HEK293 (cell line): ENCODE results near the gene TMX2.

Experiments
- BCL6B ChIP-seq: fragments of 450-650 bp; formaldehyde crosslinking; IDR thresholded peaks from 2 replicates; pipeline ENCODE4 v1.5.1; 2017; ENCODE audit warnings: missing biosample characterization, missing genetic modification characterization
- FEZF1 ChIP-seq: fragments of 450-650 bp; formaldehyde crosslinking; IDR thresholded peaks from 2 replicates; pipeline ENCODE4 v1.5.1; 2016; ENCODE audit warnings: missing biosample characterization, missing genetic modification characterization
- HOXC10 ChIP-seq: sonication (generic); formaldehyde crosslinking; IDR thresholded peaks from 2 replicates; pipeline ENCODE4 v1.8.1; 2023; ENCODE audit warnings: mild to moderate bottlenecking, missing genetic modification reagents
- SETDB1 ChIP-seq: IDR thresholded peaks from one replicate; pipeline ENCODE4 v1.6.1; 2017; ENCODE audit warnings: mild to moderate bottlenecking, low read length, moderate library complexity, mixed read lengths; ENCODE audit not compliant: insufficient read length
- SP3 ChIP-seq: fragments of 450-650 bp; formaldehyde crosslinking; IDR thresholded peaks from 2 replicates; pipeline ENCODE4 v1.5.1; 2016; ENCODE audit warnings: missing biosample characterization, missing genetic modification characterization
- TCF7L2 ChIP-seq: IDR thresholded peaks from 2 replicates; pipeline ENCODE4 v1.6.1; 2011; ENCODE audit warnings: low read depth, mild to moderate bottlenecking, inconsistent platforms, low read length, moderate library complexity, borderline replicate concordance
- YY1 ChIP-seq: fragments of 450-650 bp; formaldehyde crosslinking; IDR thresholded peaks from 2 replicates; pipeline ENCODE4 v1.5.1; 2018; ENCODE audit warnings: missing biosample characterization, missing genetic modification characterization
- ZBTB20 ChIP-seq: fragments of 450-650 bp; formaldehyde crosslinking; IDR thresholded peaks from 2 replicates; pipeline ENCODE4 v1.5.1; 2016; ENCODE audit warnings: missing biosample characterization, missing genetic modification characterization
- ZBTB44 ChIP-seq: fragments of 450-650 bp; IDR thresholded peaks from 2 replicates; pipeline ENCODE4 v1.5.1; 2018; ENCODE audit warnings: missing biosample characterization, mild to moderate bottlenecking, missing genetic modification characterization
- ZBTB48 ChIP-seq: fragments of 450-650 bp; formaldehyde crosslinking; IDR thresholded peaks from 2 replicates; pipeline ENCODE4 v1.5.1; 2016; ENCODE audit warnings: missing biosample characterization, missing genetic modification characterization
- ZBTB6 ChIP-seq: fragments of 450-650 bp; formaldehyde crosslinking; IDR thresholded peaks from 2 replicates; pipeline ENCODE4 v1.5.1; 2017; ENCODE audit warnings: missing biosample characterization, missing genetic modification characterization
- ZBTB7A ChIP-seq: fragments of 450-650 bp; formaldehyde crosslinking; IDR thresholded peaks from 2 replicates; pipeline ENCODE4 v1.5.1; 2016; ENCODE audit warnings: low read depth, missing biosample characterization, missing genetic modification characterization
- ZBTB8A ChIP-seq: fragments of 450-650 bp; formaldehyde crosslinking; IDR thresholded peaks from 2 replicates; pipeline ENCODE4 v1.5.1; 2016; ENCODE audit warnings: missing biosample characterization, missing genetic modification characterization
- ZFP69B ChIP-seq: fragments of 450-650 bp; formaldehyde crosslinking; IDR thresholded peaks from 2 replicates; pipeline ENCODE4 v1.5.1; 2016; ENCODE audit warnings: missing biosample characterization, missing genetic modification characterization
- ZNF133 ChIP-seq: fragments of 450-650 bp; formaldehyde crosslinking; IDR thresholded peaks from 2 replicates; pipeline ENCODE4 v1.5.1; 2016; ENCODE audit warnings: missing biosample characterization, missing genetic modification characterization
- ZNF155 ChIP-seq: fragments of 450-650 bp; formaldehyde crosslinking; IDR thresholded peaks from 2 replicates; pipeline ENCODE4 v1.5.1; 2016; ENCODE audit warnings: missing biosample characterization, missing genetic modification characterization
- ZNF157 ChIP-seq: fragments of 450-650 bp; formaldehyde crosslinking; IDR thresholded peaks from 2 replicates; pipeline ENCODE4 v1.5.1; 2016; ENCODE audit warnings: missing biosample characterization, missing genetic modification characterization
- ZNF175 ChIP-seq: fragments of 450-650 bp; formaldehyde crosslinking; IDR thresholded peaks from 2 replicates; pipeline ENCODE4 v1.5.1; 2016; ENCODE audit warnings: missing biosample characterization, missing genetic modification characterization
- ZNF221 ChIP-seq: fragments of 450-650 bp; formaldehyde crosslinking; IDR thresholded peaks from 2 replicates; pipeline ENCODE4 v1.5.1; 2017; ENCODE audit warnings: missing biosample characterization, missing genetic modification characterization, borderline replicate concordance
- ZNF239 ChIP-seq: fragments of 450-650 bp; formaldehyde crosslinking; IDR thresholded peaks from 2 replicates; pipeline ENCODE4 v1.5.1; 2016; ENCODE audit warnings: missing biosample characterization, missing genetic modification characterization
- ZNF341 ChIP-seq: fragments of 450-650 bp; formaldehyde crosslinking; IDR thresholded peaks from 2 replicates; pipeline ENCODE4; 2016; ENCODE audit warnings: low read depth, missing biosample characterization, missing genetic modification characterization
- ZNF394 ChIP-seq: fragments of 450-650 bp; formaldehyde crosslinking; IDR thresholded peaks from 2 replicates; pipeline ENCODE4 v1.5.1; 2016; ENCODE audit warnings: missing biosample characterization, missing genetic modification characterization, mild to moderate bottlenecking, moderate library complexity, borderline replicate concordance
- ZNF404 ChIP-seq: fragments of 450-650 bp; formaldehyde crosslinking; IDR thresholded peaks from 2 replicates; pipeline ENCODE4 v1.5.1; 2017; ENCODE audit warnings: missing biosample characterization, missing genetic modification characterization
- ZNF433 ChIP-seq: fragments of 450-650 bp; formaldehyde crosslinking; IDR thresholded peaks from 2 replicates; pipeline ENCODE4 v1.5.1; 2016; ENCODE audit warnings: missing biosample characterization, missing genetic modification characterization, low read depth
- ZNF513 ChIP-seq: fragments of 450-650 bp; IDR thresholded peaks from 2 replicates; pipeline ENCODE4 v1.5.1; 2018; ENCODE audit warnings: missing biosample characterization, missing genetic modification characterization
- ZNF521 ChIP-seq: fragments of 450-650 bp; formaldehyde crosslinking; IDR thresholded peaks from 2 replicates; pipeline ENCODE4 v1.5.1; 2017; ENCODE audit warnings: missing biosample characterization, mild to moderate bottlenecking, missing genetic modification characterization
- ZNF529 ChIP-seq: fragments of 450-650 bp; formaldehyde crosslinking; IDR thresholded peaks from 2 replicates; pipeline ENCODE4 v1.5.1; 2017; ENCODE audit warnings: missing genetic modification characterization, missing biosample characterization; ENCODE audit not compliant: insufficient replicate concordance
- ZNF561 ChIP-seq: fragments of 450-650 bp; IDR thresholded peaks from 2 replicates; pipeline ENCODE4 v1.5.1; 2018; ENCODE audit warnings: missing biosample characterization, missing genetic modification characterization, borderline replicate concordance
- ZNF670 ChIP-seq: fragments of 450-650 bp; formaldehyde crosslinking; IDR thresholded peaks from 2 replicates; pipeline ENCODE4 v1.5.1; 2016; ENCODE audit warnings: missing biosample characterization, missing genetic modification characterization, low read depth
- ZNF777 ChIP-seq: fragments of 450-650 bp; formaldehyde crosslinking; IDR thresholded peaks from 2 replicates; pipeline ENCODE4 v1.5.1; 2017; ENCODE audit warnings: missing biosample characterization, missing genetic modification characterization, borderline replicate concordance
- ZNF837 ChIP-seq: fragments of 450-650 bp; formaldehyde crosslinking; IDR thresholded peaks from 2 replicates; pipeline ENCODE4 v1.5.1; 2016; ENCODE audit warnings: missing biosample characterization, missing genetic modification characterization
- ZXDB ChIP-seq: fragments of 450-650 bp; formaldehyde crosslinking; IDR thresholded peaks from 2 replicates; pipeline ENCODE4 v1.5.1; 2016; ENCODE audit warnings: missing biosample characterization, missing genetic modification characterization

Gene TMX2

GRCh38 chr11:57741132-57742086, 29.0 kb downstream of the TMX2 start, which contains the start of gene SELENOH (continued):
- TF ChIP-seq ZFP69B (peak; percentile 93), SP3 (peak; percentile 95), ZNF521 (tag by site-specific recombination) (no peak), ZNF433 (tag by site-specific recombination) (no peak), SETDB1 (no peak), ZNF837 (tag by site-specific recombination) (no peak), ZNF239 (no peak; the same call in 1 of the 2 replicates), ZNF133 (tag by site-specific recombination) (no peak), ZNF561 (tag by site-specific recombination) (peak; percentile 98), ZXDB (tag by site-specific recombination) (peak; percentile 96), ZBTB44 (tag by site-specific recombination) (0 out of 2 replicates have a peak, but pooled peaks have one; percentile 53), ZNF777 (no peak), ZBTB8A (tag by site-specific recombination) (peak; percentile 70), ZBTB6 (no peak), ZNF221 (tag by site-specific recombination) (no peak), ZNF155 (no peak), ZNF404 (no peak), FEZF1 (tag by site-specific recombination) (peak; percentile 79), ZBTB48 (tag by site-specific recombination) (peak; percentile 75), BCL6B (tag by site-specific recombination) (no peak), ZNF175 (no peak), TCF7L2 (0 out of 2 replicates have a peak, but pooled peaks have one; percentile 37), HOXC10 (0 out of 2 replicates have a peak, but pooled peaks have one; percentile 37), ZNF157 (tag by site-specific recombination) (no peak), ZNF394 (tag by site-specific recombination) (peak; percentile 83), ZNF670 (tag by site-specific recombination) (no peak), ZNF341 (tag by site-specific recombination) (peak; percentile 89), YY1 (tag by site-specific recombination) (peak; percentile 70; the same call in 1 of the 2 replicates), ZBTB20 (tag by site-specific recombination) (peak; percentile 64; the same call in 1 of the 2 replicates), ZBTB7A (tag by site-specific recombination) (no peak), ZNF513 (tag by site-specific recombination) (0 out of 2 replicates have a peak, but pooled peaks have one; percentile 10), ZNF529 (no peak)
